AML-193 (cell line): ENCODE measurements around the gene PLIN3.
A peak's percentile ranks its signal among the peaks of the same experiment; 100 is the strongest.
"Not testable (repeated sequence)": the region's sequence is repeated elsewhere in the genome, so short reads cannot be mapped to it uniquely, and the experiment has no call there.

Experiments used
- DNase-seq, 2 experiments: peaks; one replicate each; lab custom pipeline; 2025; lab: John Stamatoyannopoulos, UW

Gene PLIN3

DNA sequence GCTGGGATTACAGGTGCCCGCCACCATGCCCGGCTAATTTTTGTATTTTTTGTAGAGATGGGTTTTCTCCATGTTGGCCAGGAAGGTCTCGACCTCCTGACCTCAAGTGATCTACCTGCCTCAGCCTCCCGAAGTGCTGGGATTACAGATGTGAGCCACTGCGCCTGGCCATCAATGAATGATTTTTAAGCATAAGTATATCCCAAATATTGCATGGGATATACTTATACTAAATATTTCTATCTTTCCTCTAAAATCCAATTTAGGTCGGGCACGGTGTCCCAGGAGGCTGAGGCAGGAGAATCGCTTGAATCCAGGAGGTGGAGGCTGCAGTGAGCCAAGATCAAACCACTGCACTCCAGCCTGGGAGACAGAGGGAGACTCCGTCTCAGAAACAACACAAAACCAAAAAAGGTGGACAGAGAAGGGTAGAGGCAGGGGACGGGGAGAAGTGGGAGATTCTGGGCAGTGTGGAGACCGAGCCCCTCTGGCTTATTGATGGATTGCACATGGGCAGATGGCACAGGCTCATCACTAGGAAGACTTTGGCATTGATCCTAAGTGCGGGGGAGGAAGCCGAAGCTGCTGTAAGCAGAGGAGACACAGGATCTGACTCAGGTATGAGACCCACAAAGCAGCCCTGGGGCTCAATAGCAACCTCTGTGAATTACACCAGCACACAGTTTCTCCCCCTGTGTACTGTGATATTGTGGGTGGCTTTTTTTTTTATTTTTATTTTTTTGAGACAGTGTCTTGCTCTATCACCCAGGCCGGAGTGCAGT lies 21.8 kb upstream of the PLIN3 start:
- DNase-seq: no peak

- DNase-seq: not testable (repeated sequence)
These were observed 20.3 kb upstream of the PLIN3 start for GRCh38 chr19:4887803-4888202.

DNA sequence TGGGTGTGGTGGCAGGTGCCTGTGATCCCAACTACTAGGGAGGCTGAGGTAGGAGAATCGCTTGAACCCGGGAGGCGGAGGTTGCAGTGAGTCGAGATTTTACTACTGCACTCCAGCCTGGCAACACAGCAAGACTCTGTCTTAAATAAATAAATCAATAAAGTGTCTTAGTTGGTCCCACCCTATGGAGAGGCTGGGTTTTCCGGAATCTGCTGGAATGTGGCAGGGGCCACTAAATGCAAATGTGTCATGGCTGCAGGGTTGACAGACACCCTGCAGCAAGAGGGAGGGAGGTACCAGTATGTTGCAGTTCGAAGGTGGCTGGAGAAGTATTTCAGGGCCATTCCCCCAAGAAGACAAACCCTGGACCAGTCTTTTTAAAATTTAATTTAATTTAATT lies 17.5 kb upstream of the PLIN3 start:
- DNase-seq: not testable (repeated sequence)

- DNase-seq: not testable (repeated sequence)
These were observed 15.4 kb upstream of the PLIN3 start for GRCh38 chr19:4882874-4883273.

- DNase-seq: no peak
These were observed 11.6 kb upstream of the PLIN3 start for GRCh38 chr19:4879041-4879440.

- DNase-seq: no peak
These were observed 11.1 kb upstream of the PLIN3 start for GRCh38 chr19:4878491-4878968.

GRCh38 chr19:4877753-4878490 lies 10.5 kb upstream of the PLIN3 start:
- no peak for DNase-seq

DNA sequence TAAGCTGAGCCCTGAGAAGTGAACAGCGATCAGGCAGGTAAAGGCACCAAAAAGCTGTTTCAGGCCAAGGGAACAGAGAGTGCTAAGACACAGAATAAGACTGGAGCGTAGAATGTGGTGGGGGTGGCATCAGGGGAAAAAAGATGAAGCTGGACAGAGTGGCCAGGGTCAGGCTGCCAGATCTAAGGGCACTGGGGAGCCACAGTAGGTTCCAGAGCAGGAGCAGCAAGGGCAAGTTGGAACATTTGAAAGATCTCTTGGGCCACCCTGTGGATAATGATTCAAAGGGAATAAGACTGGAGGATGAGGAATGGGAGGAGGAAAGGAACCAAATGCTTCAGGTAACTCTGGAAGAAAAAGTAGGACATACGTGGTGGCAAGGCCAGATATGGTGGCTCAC lies 6.5 kb upstream of the PLIN3 start:
- DNase-seq: no peak

GRCh38 chr19:4871711-4872110 lies 4.2 kb upstream of the PLIN3 start:
- DNase-seq: no peak

DNA sequence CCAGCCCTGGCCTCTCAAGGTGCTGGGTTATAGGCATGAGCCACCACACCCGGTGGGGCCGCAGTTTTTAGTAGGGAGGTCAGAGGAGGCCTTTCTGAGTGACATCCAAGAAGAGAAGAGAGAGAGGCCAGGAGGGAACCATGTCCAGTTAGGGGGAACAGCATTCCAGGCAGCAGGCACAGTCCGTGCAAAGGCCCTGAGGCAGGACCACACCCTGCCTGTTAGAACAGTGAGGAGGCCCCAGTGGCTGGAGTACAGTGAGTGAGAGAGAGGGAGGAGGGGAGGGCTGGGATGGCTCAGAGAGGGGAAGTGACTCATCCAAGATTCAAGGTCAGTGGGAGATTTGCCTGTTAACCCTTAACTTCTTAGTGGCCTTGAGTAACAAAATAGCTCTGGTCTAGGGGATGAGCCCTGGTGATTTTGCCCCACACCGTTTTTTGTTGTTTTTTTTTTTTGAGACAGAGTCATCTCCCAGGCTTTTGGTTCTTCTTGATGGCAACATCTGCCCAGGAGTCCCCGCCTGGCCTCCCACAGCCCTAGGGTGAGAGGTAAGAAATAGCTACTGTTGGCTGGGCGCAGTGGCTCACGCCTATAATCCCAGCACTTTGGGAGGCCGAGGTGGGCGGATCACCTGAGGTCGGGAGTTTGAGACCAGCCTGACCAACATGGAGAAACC lies 2.7 kb upstream of the PLIN3 start:
- DNase-seq: peak; percentile 81

DNA sequence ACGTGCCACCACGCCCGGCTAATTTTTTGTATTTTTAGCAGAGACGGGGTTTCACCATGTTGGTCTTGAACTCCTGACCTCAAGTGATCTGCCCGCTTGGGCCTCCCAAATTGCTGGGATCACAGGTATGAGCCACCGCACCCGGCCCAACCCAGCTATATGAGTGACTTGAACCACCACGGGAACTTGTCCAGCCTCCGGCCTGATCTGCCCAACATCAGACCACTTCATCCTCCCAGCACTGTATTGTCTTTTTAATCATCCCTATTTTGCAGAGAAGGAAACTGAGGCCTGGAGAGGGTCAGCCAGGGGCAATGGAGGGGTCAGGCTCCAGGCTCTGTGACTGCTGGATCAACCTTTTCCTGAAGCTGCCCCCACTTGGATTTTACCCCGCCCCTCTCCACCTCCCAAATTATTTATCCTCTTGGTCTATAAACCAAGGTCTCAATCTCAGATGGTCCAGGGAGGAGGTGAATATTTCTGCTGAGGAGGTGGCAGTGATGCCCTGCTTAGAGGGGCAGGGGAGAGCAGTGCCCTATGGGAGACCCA lies 893 bp upstream of the PLIN3 start:
- no peak for DNase-seq

DNA sequence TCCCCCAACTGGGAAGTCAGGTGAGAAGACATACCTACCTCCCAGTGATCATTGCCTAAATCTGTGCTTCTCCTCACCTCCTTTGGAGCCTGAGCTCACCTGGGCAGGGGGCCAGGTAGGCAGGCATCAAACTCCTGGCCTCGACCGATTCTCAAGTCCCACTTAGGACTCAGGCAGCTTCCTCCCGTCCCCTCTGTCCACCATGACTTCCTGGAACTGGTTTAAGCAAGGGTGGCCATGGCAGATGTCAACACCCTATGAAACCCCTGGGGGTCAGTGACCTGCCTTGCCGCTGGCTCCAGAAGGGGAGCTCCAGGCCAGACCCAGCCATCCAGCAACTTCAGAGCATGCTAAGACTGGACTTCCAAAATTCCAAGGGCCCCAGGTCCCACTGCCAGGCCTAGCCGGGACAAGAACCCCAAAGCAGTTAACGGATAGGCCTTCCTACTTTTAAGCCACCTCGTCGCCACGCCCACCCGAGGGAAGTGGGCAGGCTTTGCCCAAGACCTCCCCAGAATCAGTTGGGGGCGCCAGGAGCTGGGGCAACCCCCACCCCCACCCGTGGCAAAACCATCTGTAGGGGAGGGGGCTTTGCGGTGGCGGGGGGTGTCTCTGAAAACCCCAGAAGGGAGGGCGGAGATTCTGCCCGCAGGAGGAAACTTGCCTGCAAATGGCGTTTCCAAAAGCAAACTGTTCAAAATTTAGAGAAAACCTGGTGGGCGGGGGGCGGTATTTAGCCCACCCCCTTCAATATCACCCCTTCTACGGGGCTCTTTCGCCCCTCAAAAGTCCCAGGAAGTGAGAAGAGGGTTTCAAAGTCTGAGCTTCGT lies 657 bp downstream of the PLIN3 start:
- DNase-seq: peak; percentile 38 to 42

DNA sequence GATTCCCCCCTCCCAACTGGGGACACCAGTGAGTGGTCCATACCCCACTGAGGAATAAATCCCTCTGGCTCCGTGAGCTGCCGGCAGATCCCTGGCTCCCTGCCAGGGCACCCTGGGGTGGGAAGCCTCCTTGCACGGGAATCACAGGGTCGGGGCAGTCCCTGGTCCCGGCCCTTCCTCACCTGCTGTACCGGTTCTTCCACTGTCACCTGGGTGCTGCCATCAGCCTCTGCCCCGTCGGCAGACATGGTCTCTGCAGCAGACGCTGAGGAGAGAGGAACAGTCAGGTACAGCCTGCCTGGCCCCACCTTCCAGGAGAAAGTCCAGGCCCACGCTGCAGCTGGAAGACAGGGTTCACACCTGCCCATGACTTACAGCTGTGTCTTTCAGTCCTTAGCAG lies 6.3 kb downstream of the PLIN3 start:
- no peak for DNase-seq

GRCh38 chr19:4859697-4860096 lies 7.8 kb downstream of the PLIN3 start:
- no peak for DNase-seq

- not testable (repeated sequence) for DNase-seq
These were observed 11.0 kb downstream of the PLIN3 start for GRCh38 chr19:4856468-4856867.

DNA sequence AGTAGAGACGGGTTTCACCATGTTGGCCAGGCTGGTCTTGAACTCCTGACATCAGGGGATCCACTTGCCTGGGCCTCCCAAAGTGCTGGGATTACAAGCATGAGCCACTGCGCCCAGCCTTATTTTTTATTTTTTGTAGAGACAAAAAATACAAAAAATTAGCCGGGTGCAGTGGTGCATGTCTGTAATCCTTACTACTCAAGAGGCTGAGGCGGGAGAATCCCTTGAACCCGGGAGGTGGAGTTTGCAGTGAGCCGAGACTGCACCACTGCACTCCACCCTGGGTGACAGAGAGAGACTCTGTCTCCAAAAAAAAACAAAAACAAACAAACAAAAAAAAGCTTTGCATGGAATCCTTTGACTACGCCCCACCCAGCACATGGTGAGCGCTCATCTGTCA lies 14.0 kb downstream of the PLIN3 start:
- DNase-seq: not testable (repeated sequence)

- DNase-seq: no peak
These were observed 15.0 kb downstream of the PLIN3 start for GRCh38 chr19:4852484-4852883.

DNA sequence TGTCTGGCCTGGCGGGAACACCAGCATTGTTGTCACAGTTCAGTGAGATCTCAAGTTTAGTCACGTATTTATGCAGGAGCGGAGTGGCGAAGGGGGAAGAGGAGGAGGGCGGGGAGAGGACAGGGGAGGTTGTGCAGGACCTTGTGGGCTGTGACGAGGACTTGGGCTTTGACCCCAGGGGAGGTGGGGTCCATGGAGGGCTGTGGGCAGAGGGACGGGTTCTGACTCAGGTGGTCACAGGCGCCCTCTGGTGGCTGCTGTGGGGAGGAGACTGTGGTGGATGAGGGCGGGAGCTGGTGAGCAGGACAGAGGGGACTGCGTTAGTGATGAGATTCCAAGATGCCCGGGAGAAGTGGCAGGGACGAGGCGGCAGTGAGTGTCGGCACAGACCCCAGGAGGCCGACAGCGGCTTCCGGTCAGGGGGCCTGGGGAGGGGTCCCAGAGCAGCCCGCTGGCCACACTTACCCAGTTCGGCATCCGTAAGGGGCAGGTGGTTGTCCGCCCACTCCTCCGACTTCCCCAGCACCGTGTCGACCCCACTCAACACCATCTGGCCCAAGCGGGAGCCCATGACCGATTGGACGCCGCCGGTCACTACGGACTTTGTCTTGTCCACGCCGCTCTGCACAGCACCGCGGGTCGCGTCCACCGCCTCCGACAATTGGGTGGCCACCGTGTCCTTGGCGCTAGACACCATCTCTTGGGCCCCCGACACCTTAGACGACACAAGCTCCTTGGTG lies 15.7 kb downstream of the PLIN3 start:
- DNase-seq: peak; percentile 13 to 21

- DNase-seq: no peak
These were observed 18.4 kb downstream of the PLIN3 start for GRCh38 chr19:4849019-4849418.

- DNase-seq: no peak
These were observed 20.1 kb downstream of the PLIN3 start for GRCh38 chr19:4847190-4847973.
